Measurements from ENCODE around the gene CRISPLD2.

Gene CRISPLD2

GRCh38 chr16:84795329-84796053 is 24.3 kb upstream of the CRISPLD2 start:
- in situ Hi-C loops (cut with HindIII; ENCODE audit: low sequenced_read_pairs), result no loop called here

- in situ Hi-C loops (cut with HindIII; ENCODE audit: low sequenced_read_pairs), result no loop called here
These were observed 19.4 kb upstream of the CRISPLD2 start for GRCh38 chr16:84800158-84800978.

- in situ Hi-C loops (cut with HindIII; ENCODE audit: low sequenced_read_pairs), result no loop called here
These were observed 16.6 kb upstream of the CRISPLD2 start for GRCh38 chr16:84803146-84803545.

GRCh38 chr16:84804326-84804725 is 15.5 kb upstream of the CRISPLD2 start:
- in situ Hi-C loops (cut with HindIII; ENCODE audit: low sequenced_read_pairs), result no loop called here

- in situ Hi-C loops (cut with HindIII; ENCODE audit: low sequenced_read_pairs), result no loop called here
These were observed 13.4 kb upstream of the CRISPLD2 start for GRCh38 chr16:84806256-84806889.

GRCh38 chr16:84806890-84807258 is 12.9 kb upstream of the CRISPLD2 start:
- in situ Hi-C loops (cut with HindIII; ENCODE audit: low sequenced_read_pairs), result no loop called here

GRCh38 chr16:84807776-84808175 is 12.0 kb upstream of the CRISPLD2 start:
- in situ Hi-C loops (cut with HindIII; ENCODE audit: low sequenced_read_pairs), result no loop called here

- in situ Hi-C loops (cut with HindIII; ENCODE audit: low sequenced_read_pairs), result no loop called here
These were observed 11.0 kb upstream of the CRISPLD2 start for GRCh38 chr16:84808826-84809225.

GRCh38 chr16:84810518-84811273 is 9.1 kb upstream of the CRISPLD2 start:
- in situ Hi-C loops (cut with HindIII; ENCODE audit: low sequenced_read_pairs), result no loop called here

- in situ Hi-C loops (cut with HindIII; ENCODE audit: low sequenced_read_pairs), result no loop called here
These were observed 8.3 kb upstream of the CRISPLD2 start for GRCh38 chr16:84811529-84811928.

GRCh38 chr16:84813141-84813934 is 6.4 kb upstream of the CRISPLD2 start:
- in situ Hi-C loops (cut with HindIII; ENCODE audit: low sequenced_read_pairs), result no loop called here

- in situ Hi-C loops (cut with HindIII; ENCODE audit: low sequenced_read_pairs), result no loop called here
These were observed 4.3 kb upstream of the CRISPLD2 start for GRCh38 chr16:84815462-84815861.

- in situ Hi-C loops (cut with HindIII; ENCODE audit: low sequenced_read_pairs), result no loop called here
These were observed 3.8 kb upstream of the CRISPLD2 start for GRCh38 chr16:84816023-84816422.

GRCh38 chr16:84816485-84816884 is 3.3 kb upstream of the CRISPLD2 start:
- in situ Hi-C loops (cut with HindIII; ENCODE audit: low sequenced_read_pairs), result no loop called here

GRCh38 chr16:84817206-84817605 is 2.6 kb upstream of the CRISPLD2 start:
- in situ Hi-C loops (cut with HindIII; ENCODE audit: low sequenced_read_pairs), result no loop called here

- in situ Hi-C loops (cut with HindIII; ENCODE audit: low sequenced_read_pairs), result no loop called here
These were observed 2.2 kb upstream of the CRISPLD2 start for GRCh38 chr16:84817613-84818012.

- in situ Hi-C loops (cut with HindIII; ENCODE audit: low sequenced_read_pairs), result no loop called here
These were observed 1.7 kb upstream of the CRISPLD2 start for GRCh38 chr16:84818133-84818532.

- in situ Hi-C loops (cut with HindIII; ENCODE audit: low sequenced_read_pairs), result no loop called here
These were observed 669 bp upstream of the CRISPLD2 start for GRCh38 chr16:84818989-84819643.

- in situ Hi-C loops (cut with HindIII; ENCODE audit: low sequenced_read_pairs), result no loop called here
These were observed 510 bp downstream of the CRISPLD2 start for GRCh38 chr16:84820305-84820684.

- in situ Hi-C loops (cut with HindIII; ENCODE audit: low sequenced_read_pairs), result no loop called here
These were observed 986 bp downstream of the CRISPLD2 start for GRCh38 chr16:84820771-84821170.
